ENCODE measurements around the gene CAMKMT. TPM values are rescaled to one million over a fixed set of nuclear protein-coding genes. Genes with fewer than 3 reads are reported as not detected.
A peak's percentile ranks its signal among the peaks of the same experiment; 100 is the strongest.

Gene CAMKMT
- total RNA-seq, 1 experiment from 2014 or later, result 19.6 TPM

GRCh38 chr2:44743473-44743872, 381.7 kb downstream of the CAMKMT start:
- DNase-seq, result no peak
- H3K27me3 ChIP-seq (ENCODE audit: control insufficient read depth, insufficient read depth, low read length), result no peaks in the 10 kb centered on the region
- H3K4me3 ChIP-seq (ENCODE audit: insufficient read depth, low read depth, low read length), result no peak overlapping the region
- H3K36me3 ChIP-seq (replicated peaks; ENCODE audit: control insufficient read depth, insufficient read depth, low read length), result no peaks in the 10 kb centered on the region

- H3K4me3 ChIP-seq (ENCODE audit: insufficient read depth, low read depth, low read length), result no peak overlapping the region
- H3K36me3 ChIP-seq (replicated peaks; ENCODE audit: control insufficient read depth, insufficient read depth, low read length), result no peaks in the 10 kb centered on the region
- no peak for DNase-seq
- no peaks in the 10 kb centered on the region for H3K27me3 ChIP-seq (ENCODE audit: control insufficient read depth, insufficient read depth, low read length)
These were observed 383.5 kb downstream of the CAMKMT start for GRCh38 chr2:44744961-44745892.

- no peaks in the 10 kb centered on the region for H3K27me3 ChIP-seq (ENCODE audit: control insufficient read depth, insufficient read depth, low read length)
These were observed 384.4 kb downstream of the CAMKMT start for GRCh38 chr2:44745922-44746766.

GRCh38 chr2:44746856-44747615, 385.3 kb downstream of the CAMKMT start:
- Histone ChIP-seq H3K4me3 (ENCODE audit: insufficient read depth, low read depth, low read length) (no peak overlapping the region), H3K36me3 (replicated peaks; ENCODE audit: control insufficient read depth, insufficient read depth, low read length) (no peaks in the 10 kb centered on the region), H3K27me3 (ENCODE audit: control insufficient read depth, insufficient read depth, low read length) (no peaks in the 10 kb centered on the region)
- no peak for DNase-seq

More at GRCh38 chr2:44745922-44746766, 384.4 kb downstream of the CAMKMT start:
- Histone ChIP-seq H3K4me3 (ENCODE audit: insufficient read depth, low read depth, low read length) (no peak overlapping the region), H3K36me3 (replicated peaks; ENCODE audit: control insufficient read depth, insufficient read depth, low read length) (no peaks in the 10 kb centered on the region)
- DNase-seq, result no peak

- H3K27me3 ChIP-seq (ENCODE audit: control insufficient read depth, insufficient read depth, low read length), result no peaks in the 10 kb centered on the region
- H3K4me3 ChIP-seq (ENCODE audit: insufficient read depth, low read depth, low read length), result no peak overlapping the region
- DNase-seq, result no peak
- no peaks in the 10 kb centered on the region for H3K36me3 ChIP-seq (replicated peaks; ENCODE audit: control insufficient read depth, insufficient read depth, low read length)
These were observed 386.0 kb downstream of the CAMKMT start for GRCh38 chr2:44747794-44748193.

GRCh38 chr2:44751754-44752479, 390.2 kb downstream of the CAMKMT start:
- Histone ChIP-seq H3K27me3 (ENCODE audit: control insufficient read depth, insufficient read depth, low read length) (no peaks in the 10 kb centered on the region), H3K36me3 (replicated peaks; ENCODE audit: control insufficient read depth, insufficient read depth, low read length) (no peaks in the 10 kb centered on the region), H3K4me3 (ENCODE audit: insufficient read depth, low read depth, low read length) (no peak overlapping the region)
- DNase-seq, result peak; percentile 48

- Histone ChIP-seq H3K27me3 (ENCODE audit: control insufficient read depth, insufficient read depth, low read length) (no peaks in the 10 kb centered on the region), H3K36me3 (replicated peaks; ENCODE audit: control insufficient read depth, insufficient read depth, low read length) (no peaks in the 10 kb centered on the region)
- DNase-seq, result no peak
These were observed 391.0 kb downstream of the CAMKMT start for GRCh38 chr2:44752761-44753160.

GRCh38 chr2:44753552-44754285, 392.0 kb downstream of the CAMKMT start:
- DNase-seq, result no peak
- Histone ChIP-seq H3K36me3 (replicated peaks; ENCODE audit: control insufficient read depth, insufficient read depth, low read length) (no peaks in the 10 kb centered on the region), H3K27me3 (ENCODE audit: control insufficient read depth, insufficient read depth, low read length) (no peaks in the 10 kb centered on the region), H3K4me3 (ENCODE audit: insufficient read depth, low read depth, low read length) (no peak overlapping the region)

More at GRCh38 chr2:44752761-44753160, 391.0 kb downstream of the CAMKMT start:
- H3K4me3 ChIP-seq (ENCODE audit: insufficient read depth, low read depth, low read length), result no peak overlapping the region

GRCh38 chr2:44758591-44758990, 396.8 kb downstream of the CAMKMT start:
- Histone ChIP-seq H3K27me3 (ENCODE audit: control insufficient read depth, insufficient read depth, low read length) (no peaks in the 10 kb centered on the region), H3K4me3 (ENCODE audit: insufficient read depth, low read depth, low read length) (no peak overlapping the region), H3K36me3 (replicated peaks; ENCODE audit: control insufficient read depth, insufficient read depth, low read length) (no peaks in the 10 kb centered on the region)
- no peak for DNase-seq

- Histone ChIP-seq H3K36me3 (replicated peaks; ENCODE audit: control insufficient read depth, insufficient read depth, low read length) (no peaks in the 10 kb centered on the region), H3K27me3 (ENCODE audit: control insufficient read depth, insufficient read depth, low read length) (no peaks in the 10 kb centered on the region), H3K4me3 (ENCODE audit: insufficient read depth, low read depth, low read length) (no peak overlapping the region)
- DNase-seq, result no peak
These were observed 398.1 kb downstream of the CAMKMT start for GRCh38 chr2:44759823-44760222.

GRCh38 chr2:44763275-44763782, 401.6 kb downstream of the CAMKMT start:
- Histone ChIP-seq H3K4me3 (ENCODE audit: insufficient read depth, low read depth, low read length) (no peak overlapping the region), H3K27me3 (ENCODE audit: control insufficient read depth, insufficient read depth, low read length) (peaks cover 8% of the 10 kb centered on the region), H3K36me3 (replicated peaks; ENCODE audit: control insufficient read depth, insufficient read depth, low read length) (no peaks in the 10 kb centered on the region)
- no peak for DNase-seq

GRCh38 chr2:44766220-44766619, 404.5 kb downstream of the CAMKMT start:
- no peak for DNase-seq
- H3K36me3 ChIP-seq (replicated peaks; ENCODE audit: control insufficient read depth, insufficient read depth, low read length), result no peaks in the 10 kb centered on the region
- no peak overlapping the region for H3K4me3 ChIP-seq (ENCODE audit: insufficient read depth, low read depth, low read length)
- H3K27me3 ChIP-seq (ENCODE audit: control insufficient read depth, insufficient read depth, low read length), result peaks cover 23% of the 10 kb centered on the region

- H3K27me3 ChIP-seq (ENCODE audit: control insufficient read depth, insufficient read depth, low read length), result peaks cover 23% of the 10 kb centered on the region
- no peaks in the 10 kb centered on the region for H3K36me3 ChIP-seq (replicated peaks; ENCODE audit: control insufficient read depth, insufficient read depth, low read length)
- DNase-seq, result no peak
- H3K4me3 ChIP-seq (ENCODE audit: insufficient read depth, low read depth, low read length), result no peak overlapping the region
These were observed 405.0 kb downstream of the CAMKMT start for GRCh38 chr2:44766777-44767176.

All from H7 (cell line).